Upper lobe of left lung (tissue), 4 donors: Measurements from ENCODE around the gene C3orf20.

Experiments
- CTCF ChIP-seq, 6 experiments: fragments of 450-650 bp in 4 of 6; fragments of 200-600 bp in 2 of 6; sonication (generic) in 2 of 6; IDR thresholded peaks; one replicate each; pipeline ENCODE4 v1.5.1; 2016 to 2019; ENCODE audit warnings: antibody characterized with exemption in 6 of 6
- EP300 ChIP-seq, 4 donors: sonication (generic); formaldehyde crosslinking; IDR thresholded peaks; one replicate each; pipeline ENCODE4 v1.5.1; 2017; ENCODE audit warnings: antibody characterized with exemption in 4 of 4, control low read depth in 2 of 4
- POLR2A ChIP-seq, 4 donors: fragments of 450-650 bp; IDR thresholded peaks; one replicate each; pipeline ENCODE4 v1.5.1; 2016 to 2017; ENCODE audit warnings: antibody characterized with exemption in 4 of 4, mild to moderate bottlenecking in 2 of 4
- POLR2AphosphoS5 ChIP-seq, 2 donors: sonication (generic); formaldehyde crosslinking; IDR thresholded peaks; one replicate each; pipeline ENCODE4 v1.5.1; 2017; ENCODE audit warnings: antibody characterized with exemption in 2 of 2

DNA sequence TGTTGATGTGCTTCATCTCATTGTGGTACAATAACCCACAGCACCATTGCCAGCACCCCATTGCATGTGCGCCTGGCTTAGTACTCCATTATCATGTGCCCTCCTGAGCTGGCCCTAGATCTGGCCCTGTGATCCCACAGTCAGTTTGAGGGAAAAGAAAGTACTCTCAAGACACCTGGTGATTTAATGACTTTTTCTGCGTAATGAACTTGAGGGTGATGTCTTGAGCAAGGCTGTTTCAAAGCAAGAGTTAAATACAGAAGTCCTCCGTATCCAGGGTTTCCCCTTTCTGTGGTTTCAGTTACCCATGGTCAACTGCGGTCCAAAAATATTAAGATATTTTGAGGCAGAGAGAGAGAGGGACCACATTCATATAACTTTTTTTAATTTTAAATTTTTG, 16.3 kb downstream of the C3orf20 start:
- TF ChIP-seq CTCF (IDR thresholded peaks at IDR 0.05), result no peak
- TF ChIP-seq POLR2A (IDR thresholded peaks at IDR 0.05), result no peak
- TF ChIP-seq POLR2AphosphoS5 (IDR thresholded peaks at IDR 0.05), result no peak
- TF ChIP-seq EP300 (IDR thresholded peaks at IDR 0.05), result no peak
